BJ (cell line): ENCODE results near the gene SNX33. TPM values are rescaled to one million over a fixed set of nuclear protein-coding genes. Genes with fewer than 3 reads are reported as not detected.
"Not testable (repeated sequence)": the region's sequence is repeated elsewhere in the genome, so short reads cannot be mapped to it uniquely, and the experiment has no call there.

Experiments
- CTCF ChIA-PET: fragments of 350-600 bp; formaldehyde crosslinking; extraction: SDS; loops from one replicate; lab custom pipeline; 2021; ENCODE audit warnings: antibody characterized with exemption, inconsistent platforms; lab: Yijun Ruan, JAX
- POLR2A ChIA-PET: fragments of 300-600 bp; sonication (Branson Sonifier 250); formaldehyde crosslinking; extraction: SDS; loops from one replicate; lab custom pipeline; 2021; ENCODE audit warnings: antibody characterized with exemption; lab: Charles Lee
- DNase-seq: peaks from one replicate; pipeline ENCODE4 v3.0.0-alpha.2; 2011; ENCODE audit warnings: low read depth
- H3K27me3 ChIP-seq: 2 replicates; pipeline ENCODE4 v1.6.0; 2011; ENCODE audit warnings: low read length; ENCODE audit not compliant: control insufficient read depth, insufficient read depth
- H3K36me3 ChIP-seq: 2 replicates; pipeline ENCODE4 v1.5.1; 2011; ENCODE audit warnings: low read length; ENCODE audit not compliant: control insufficient read depth, insufficient read depth
- H3K4me3 ChIP-seq: 2 replicates; pipeline ENCODE4 v1.5.1; 2011; ENCODE audit warnings: low read depth, mild to moderate bottlenecking, control low read depth, low read length
- polyA plus RNA-seq: library from polyadenylated mRNA; depleted of rRNA; stranded (reverse); fragments of >200 nt; gene quantifications from 2 replicates; pipeline ENCODE4 v1.2.3, GENCODE V29; 2011
- TF ChIP-seq, protein P1 (sequence below): IDR thresholded peaks from 2 replicates; pipeline ENCODE4 v1.5.1; 2011; ENCODE audit warnings: low read depth, mild to moderate bottlenecking, control low read depth, inconsistent platforms, low read length, moderate library complexity; ENCODE audit not compliant: insufficient read depth

The SNX33 gene
- polyA plus RNA-seq, 1 experiment: 23.5 TPM

DNA sequence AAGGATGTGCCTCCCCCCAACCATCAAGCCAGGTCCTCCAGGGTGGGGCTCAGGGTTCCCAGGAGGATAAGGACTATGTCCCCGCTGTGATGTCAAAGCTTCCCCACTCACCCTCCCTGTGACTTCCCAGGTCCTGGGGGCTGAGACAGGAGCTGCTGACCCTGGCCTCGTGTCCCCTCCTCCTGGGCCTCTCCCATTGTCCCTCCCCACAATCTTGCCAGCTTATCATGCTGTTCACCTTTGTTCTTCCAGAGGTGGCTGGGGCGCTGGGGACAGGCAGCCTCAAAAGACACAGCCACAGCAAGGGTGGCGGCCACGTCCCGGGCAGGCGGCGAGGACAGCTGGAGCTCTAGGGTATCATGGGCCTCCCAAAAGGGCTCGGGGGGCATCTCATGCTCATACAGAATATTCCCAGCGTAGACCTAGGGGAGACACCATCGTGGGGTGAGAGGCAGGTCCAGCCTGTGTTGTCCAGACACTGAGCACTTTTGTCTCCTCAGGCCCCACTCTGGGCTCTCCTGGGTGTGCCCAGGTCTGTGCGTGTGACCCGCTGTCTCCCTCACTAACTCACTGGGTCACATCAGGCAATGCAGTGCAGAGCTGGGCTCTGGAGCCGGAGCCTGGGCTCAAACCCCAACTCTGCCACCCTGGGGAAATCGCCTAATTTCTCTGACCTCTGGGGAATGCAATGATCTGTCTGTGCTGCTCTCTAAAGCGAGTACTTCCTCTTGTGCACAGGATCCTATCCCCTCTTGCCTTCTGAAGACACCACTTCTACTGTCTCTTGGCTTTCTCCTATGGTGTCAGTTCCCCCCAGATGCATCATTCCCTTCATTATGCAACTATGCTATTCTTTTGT, 30.0 kb downstream of the SNX33 start:
- TF ChIP-seq, protein P1, sequence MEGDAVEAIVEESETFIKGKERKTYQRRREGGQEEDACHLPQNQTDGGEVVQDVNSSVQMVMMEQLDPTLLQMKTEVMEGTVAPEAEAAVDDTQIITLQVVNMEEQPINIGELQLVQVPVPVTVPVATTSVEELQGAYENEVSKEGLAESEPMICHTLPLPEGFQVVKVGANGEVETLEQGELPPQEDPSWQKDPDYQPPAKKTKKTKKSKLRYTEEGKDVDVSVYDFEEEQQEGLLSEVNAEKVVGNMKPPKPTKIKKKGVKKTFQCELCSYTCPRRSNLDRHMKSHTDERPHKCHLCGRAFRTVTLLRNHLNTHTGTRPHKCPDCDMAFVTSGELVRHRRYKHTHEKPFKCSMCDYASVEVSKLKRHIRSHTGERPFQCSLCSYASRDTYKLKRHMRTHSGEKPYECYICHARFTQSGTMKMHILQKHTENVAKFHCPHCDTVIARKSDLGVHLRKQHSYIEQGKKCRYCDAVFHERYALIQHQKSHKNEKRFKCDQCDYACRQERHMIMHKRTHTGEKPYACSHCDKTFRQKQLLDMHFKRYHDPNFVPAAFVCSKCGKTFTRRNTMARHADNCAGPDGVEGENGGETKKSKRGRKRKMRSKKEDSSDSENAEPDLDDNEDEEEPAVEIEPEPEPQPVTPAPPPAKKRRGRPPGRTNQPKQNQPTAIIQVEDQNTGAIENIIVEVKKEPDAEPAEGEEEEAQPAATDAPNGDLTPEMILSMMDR: no peak
- no peak for DNase-seq
- POLR2A ChIA-PET: no interaction called here
- peaks cover 28% of the 10 kb centered on the region for H3K36me3 ChIP-seq
- no peak overlapping the region for H3K4me3 ChIP-seq
- no peaks in the 10 kb centered on the region for H3K27me3 ChIP-seq
- CTCF ChIA-PET: interaction anchor here (0.8 to 1.5 kb wide), 5 partner anchors 9 to 132 kb away, joined by 3 to 8 read pairs (median 4); partner anchors contain the start of gene SNX33

DNA sequence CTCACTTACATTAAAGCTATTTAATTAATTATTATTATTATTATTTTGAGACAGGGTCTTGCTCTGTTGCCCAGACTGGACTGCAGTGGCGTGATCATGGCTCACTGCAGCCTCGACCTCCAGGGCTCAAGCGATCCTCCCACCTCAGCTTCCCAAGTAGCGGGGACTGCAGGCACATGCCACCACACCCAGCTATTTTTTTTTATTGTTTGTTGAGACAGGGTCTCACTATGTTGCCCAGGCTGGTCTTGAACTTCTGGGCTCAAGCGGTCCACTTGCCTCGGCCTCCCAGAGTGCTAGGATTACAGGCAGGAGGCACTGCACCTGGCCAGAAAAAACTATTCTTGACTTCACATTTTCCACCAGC, 30.6 kb downstream of the SNX33 start:
- peaks cover 29% of the 10 kb centered on the region for H3K36me3 ChIP-seq
- DNase-seq, H3K4me3 ChIP-seq, POLR2A ChIA-PET, H3K27me3 ChIP-seq: not testable (repeated sequence)
- CTCF ChIA-PET: interaction anchor here (1.2 to 7.0 kb wide), 5 partner anchors 8 to 310 kb away, joined by 3 to 30 read pairs (median 8); partner anchors contain the start of genes IMP3 and MAN2C1

DNA sequence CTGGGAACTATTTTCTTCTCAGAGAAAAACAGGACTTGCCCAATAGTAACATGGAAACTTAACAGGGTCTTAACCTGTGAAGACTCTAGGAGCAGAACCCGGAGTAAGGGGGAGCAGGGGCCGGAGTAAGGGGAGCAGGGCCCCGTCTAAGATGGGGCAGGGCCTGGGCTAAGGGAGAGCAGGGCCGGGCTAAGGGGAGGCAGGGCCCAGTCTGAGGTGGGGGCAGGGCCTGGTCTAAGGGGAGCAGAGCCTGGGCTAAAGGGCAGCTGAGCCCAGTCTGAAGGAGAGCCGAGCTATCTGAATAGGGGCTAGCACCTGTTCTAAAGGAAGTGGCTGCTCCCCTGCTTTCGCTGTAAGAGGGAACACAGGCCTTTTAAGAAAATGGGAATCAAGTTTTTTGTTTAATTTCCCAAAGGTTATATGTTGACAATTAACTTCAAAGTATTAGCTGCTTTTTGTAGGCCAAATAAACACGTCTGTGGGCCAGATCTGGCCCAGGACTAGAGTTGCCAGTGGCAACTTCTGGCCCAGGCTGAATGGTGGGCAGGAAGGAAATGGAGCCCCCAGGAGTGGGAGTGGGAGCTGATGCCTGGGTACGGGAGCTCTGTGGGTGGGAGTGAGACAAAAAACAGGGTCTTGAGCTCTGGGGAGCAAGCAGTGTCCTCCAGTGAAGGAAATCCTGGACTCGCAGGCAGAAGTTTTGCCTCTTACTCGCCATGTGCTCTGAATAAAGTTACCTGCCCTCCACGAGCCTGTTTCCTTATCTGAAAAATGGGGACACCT, 32.5 kb downstream of the SNX33 start:
- ChIA-PET CTCF (interaction anchor here (0.9 to 7.0 kb wide), 4 partner anchors 13 to 171 kb away, joined by 3 to 30 read pairs (median 6); partner anchors contain the start of gene IMP3), POLR2A (interaction anchor here (0.6 kb wide), 1 partner anchor 32 kb away, joined by 3 read pairs; the partner anchor contains the start of gene SNX33)
- no peaks in the 10 kb centered on the region for H3K27me3 ChIP-seq
- no peak for DNase-seq
- H3K4me3 ChIP-seq: no peak overlapping the region
- TF ChIP-seq, protein P1: no peak
- H3K36me3 ChIP-seq: peaks cover 36% of the 10 kb centered on the region

DNA sequence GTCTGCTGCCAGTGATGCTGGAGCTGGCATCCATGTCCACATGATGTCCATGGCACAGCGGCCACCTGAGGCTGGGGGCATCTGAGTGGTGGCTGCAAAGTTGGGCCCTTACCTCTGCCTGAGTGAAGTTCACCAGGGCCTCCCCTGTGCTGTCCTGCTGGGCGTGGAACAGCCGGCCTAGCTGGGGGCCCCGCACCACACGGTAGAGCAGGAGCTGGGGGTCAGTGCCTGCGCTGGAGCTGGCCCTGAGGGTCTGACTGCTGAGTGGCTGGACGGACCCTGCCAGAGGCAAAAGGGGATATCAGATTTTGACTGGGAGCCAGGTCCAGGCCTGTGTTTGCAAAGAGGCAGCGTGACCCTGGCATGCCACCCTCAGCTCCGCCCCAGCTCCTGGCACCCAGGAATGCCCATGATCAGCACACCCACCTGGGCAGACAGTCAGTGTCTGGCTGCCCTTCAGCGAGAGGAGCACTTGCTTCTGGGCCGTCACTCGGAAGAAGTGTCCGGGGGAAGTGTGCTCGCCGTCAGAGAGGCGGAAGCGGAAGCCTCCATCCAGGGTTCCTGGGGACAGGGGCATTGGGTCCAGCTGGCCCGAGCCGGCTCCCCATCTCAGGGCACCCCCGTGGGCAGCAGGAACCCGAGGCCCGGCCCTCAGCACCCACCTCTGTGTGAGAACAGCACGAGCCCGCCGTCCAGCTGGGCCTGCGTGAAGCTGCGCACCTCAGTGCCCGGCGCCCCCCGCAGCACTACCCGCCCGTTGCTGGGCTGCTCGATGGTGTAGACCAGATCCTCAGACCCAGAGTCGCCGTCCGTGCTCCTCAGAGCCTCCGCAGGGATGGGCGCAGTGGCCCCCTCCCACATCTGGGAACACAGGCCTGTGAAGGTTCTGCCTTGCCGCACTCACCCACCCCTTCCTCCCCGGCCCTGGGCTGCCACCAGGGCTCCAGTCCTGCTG, 34.7 kb downstream of the SNX33 start:
- no peak for DNase-seq
- TF ChIP-seq, protein P1: no peak
- ChIA-PET CTCF (interaction anchor here (1.0 to 7.0 kb wide), 10 partner anchors 8 to 315 kb away, joined by 3 to 30 read pairs (median 4); partner anchors contain the start of gene IMP3), POLR2A (interaction anchor here (0.5 kb wide), 1 partner anchor 112 kb away, joined by 3 read pairs; no protein-coding TSS in a partner anchor)
- no peaks in the 10 kb centered on the region for H3K27me3 ChIP-seq
- H3K36me3 ChIP-seq: peaks cover 26% of the 10 kb centered on the region
- no peak overlapping the region for H3K4me3 ChIP-seq
